Activated T-cell treated with anti-CD3 and anti-CD28 coated beads for 48 hours (primary cell): ENCODE data around the gene INPP4B.
"Not testable (repeated sequence)": the region's sequence is repeated elsewhere in the genome, so short reads cannot be mapped to it uniquely, and the experiment has no call there.

ENCODE experiments used
- DNase-seq: peaks from one replicate; pipeline ENCODE4 v3.0.0-alpha.2; 2020; ENCODE audit warnings: low read depth

The INPP4B gene

DNA sequence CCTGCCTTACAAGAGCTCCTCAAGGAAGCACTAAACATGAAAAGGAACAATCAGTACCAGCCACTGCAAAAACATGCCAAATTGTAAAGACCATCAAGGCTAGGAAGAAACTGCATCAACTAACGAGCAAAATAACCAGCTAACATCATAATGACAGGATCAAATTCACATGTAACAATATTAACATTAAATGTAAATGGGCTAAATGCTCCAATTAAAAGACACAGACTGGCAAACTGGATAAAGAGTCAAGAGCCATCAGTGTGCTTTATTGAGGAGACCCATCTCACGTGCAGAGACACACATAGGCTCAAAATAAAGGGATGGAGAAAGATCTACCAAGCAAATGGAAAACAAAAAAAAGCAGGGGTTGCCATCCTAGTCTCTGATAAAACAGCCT is 777.8 kb downstream of the INPP4B start:
- not testable (repeated sequence) for DNase-seq

DNA sequence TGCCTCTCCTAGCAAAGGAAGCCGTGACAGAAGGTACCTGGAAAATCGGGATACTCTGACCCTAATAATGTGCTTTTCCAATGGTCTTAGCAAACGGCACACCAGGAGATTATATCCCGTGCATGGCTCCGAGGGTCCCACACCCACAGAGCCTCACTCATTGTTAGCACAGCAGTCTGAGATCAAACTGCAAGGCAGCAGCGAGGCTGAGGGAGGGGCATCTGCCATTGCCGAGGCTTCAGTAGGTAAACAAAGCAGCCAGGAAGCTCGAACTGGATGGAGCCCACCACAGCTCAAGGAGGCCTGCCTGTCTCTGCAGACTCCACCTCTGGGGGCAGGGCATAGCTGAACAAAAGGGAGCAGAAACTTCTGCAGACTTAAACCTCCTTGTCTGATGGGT is 779.5 kb downstream of the INPP4B start:
- DNase-seq: not testable (repeated sequence)

DNA sequence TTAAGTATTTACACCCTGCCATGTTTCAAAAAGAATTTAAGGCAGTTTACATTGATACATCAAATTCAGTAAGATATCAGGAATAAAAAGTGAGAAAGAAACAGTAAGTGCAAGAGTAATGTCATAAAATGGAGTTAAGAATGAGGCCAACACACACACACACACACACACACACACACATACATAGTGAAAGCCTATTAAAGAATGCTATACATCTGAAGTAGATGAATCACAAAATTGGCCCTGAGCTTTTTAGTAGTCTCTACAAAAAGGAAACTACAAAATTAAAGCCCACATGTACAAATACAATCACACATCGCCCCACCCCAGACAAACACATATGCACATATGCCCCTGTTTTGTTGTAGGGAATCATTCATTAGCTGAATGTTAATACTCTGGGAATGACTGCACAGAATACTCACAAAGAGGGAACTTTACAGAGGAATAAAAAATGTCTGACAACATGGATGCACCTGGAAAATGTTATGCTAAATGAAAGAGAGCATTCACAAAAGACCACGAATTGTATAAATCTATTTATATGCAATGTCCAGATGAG is 780.9 kb downstream of the INPP4B start:
- DNase-seq: no peak

DNA sequence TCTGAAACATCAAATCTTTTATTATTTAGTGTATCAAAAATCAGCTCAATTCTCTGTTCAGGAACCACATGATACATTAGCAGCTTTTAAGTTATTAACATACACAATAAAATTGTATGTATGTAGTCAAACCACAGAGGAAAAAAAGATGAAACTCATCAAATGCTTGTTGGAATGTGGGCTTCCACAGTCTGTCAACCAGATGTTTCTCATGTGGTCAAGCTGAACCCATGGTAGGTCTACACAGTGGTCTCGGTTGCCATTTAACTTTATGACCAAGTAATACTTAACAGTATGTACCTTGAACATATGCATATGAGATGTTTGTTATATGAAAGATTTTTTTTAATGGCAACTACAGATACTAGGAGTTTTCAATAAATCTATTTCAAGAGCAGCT is 781.9 kb downstream of the INPP4B start:
- DNase-seq: no peak

DNA sequence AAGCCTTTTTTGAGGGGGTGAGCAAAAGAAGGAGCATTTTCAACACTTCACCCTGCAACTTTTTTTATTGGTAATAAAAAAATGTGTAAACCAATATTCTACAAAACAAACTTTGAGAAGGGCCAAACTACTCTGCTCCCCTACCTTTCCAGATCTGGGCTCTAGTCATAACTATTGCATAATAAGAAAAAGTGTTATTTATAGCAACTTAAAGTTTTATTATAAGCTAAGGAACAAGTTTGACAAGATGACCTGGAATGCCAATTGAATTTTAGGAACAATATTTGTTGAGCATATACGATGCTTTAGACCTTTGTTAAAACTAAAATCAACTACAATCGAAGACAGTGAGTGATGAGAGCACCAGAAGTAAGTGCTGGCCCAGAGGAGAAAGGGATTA is 800.1 kb downstream of the INPP4B start:
- no peak for DNase-seq

DNA sequence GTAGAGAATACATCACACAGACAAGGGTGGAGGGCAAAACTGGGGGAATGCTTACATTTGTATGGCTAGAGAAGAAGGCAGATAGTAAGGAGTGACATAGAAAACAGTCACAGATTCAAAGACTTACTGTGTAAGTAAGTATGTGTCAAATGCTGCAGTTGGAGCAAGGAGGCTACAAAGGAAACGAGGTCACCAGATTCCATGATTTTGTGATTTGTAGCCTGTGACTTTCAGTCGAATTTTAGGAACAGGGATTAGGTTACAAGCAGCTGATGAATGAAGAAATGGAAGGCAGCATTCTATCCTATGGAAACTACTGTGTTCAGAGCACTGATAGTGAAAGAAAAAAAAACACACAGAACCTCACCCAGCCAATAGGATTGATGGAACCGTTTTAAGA is 801.8 kb downstream of the INPP4B start:
- DNase-seq: no peak

DNA sequence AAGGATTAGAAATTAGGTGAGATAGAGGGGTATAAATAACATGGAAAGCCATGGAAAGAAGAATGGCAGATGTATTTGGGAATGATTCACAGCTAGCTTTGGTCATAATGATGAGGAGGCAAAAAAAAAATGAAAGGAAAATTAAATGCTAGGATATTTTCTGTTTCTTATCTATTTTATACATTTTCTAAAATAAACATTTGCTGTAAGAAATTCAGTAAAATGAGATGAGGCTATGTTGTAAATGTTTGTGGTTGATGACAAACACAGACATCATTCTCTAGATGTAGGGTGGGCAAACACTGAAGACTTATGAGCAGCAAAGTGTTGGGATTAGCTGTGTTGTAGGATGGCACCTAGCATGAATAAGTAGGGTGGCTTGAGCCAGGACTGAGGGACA is 802.6 kb downstream of the INPP4B start:
- DNase-seq: no peak

DNA sequence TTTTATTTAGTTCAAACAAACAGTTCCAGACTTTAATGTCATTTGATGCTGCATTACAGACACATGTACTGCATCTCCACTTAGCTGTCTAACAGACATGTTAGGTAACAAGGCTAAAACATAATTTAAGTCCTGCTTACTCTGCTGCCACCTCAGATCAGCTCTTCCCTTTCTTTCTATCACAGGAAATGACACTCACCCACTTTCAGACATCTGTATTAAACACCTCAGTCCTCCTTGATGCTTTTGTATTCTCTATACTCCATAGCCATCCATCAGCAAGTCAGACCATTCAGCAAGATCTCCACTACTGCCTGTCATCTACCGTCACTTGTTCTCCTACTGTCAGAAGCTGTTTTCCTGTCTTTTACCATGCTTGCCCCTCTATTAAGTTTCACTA is 804.3 kb downstream of the INPP4B start:
- DNase-seq: no peak

DNA sequence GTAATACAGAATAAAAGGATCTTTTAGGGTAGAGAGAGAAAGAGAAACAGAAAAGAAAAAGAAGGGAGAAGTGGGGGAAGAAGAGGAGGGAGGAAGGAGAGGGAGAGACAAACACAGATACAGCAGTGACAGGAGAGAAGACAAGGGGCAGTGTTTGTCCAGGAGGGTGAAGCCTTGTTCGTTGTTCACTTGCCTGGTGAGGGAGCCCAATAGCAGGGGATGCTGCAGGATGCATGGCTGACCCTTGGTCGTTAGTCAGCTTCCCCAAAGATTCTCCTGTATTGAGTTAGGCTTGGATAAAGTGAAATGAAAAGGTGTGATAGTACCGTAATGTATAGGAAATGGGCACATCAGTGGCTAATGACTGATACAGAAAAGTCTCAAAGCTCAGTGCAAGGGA is 806.1 kb downstream of the INPP4B start:
- no peak for DNase-seq

DNA sequence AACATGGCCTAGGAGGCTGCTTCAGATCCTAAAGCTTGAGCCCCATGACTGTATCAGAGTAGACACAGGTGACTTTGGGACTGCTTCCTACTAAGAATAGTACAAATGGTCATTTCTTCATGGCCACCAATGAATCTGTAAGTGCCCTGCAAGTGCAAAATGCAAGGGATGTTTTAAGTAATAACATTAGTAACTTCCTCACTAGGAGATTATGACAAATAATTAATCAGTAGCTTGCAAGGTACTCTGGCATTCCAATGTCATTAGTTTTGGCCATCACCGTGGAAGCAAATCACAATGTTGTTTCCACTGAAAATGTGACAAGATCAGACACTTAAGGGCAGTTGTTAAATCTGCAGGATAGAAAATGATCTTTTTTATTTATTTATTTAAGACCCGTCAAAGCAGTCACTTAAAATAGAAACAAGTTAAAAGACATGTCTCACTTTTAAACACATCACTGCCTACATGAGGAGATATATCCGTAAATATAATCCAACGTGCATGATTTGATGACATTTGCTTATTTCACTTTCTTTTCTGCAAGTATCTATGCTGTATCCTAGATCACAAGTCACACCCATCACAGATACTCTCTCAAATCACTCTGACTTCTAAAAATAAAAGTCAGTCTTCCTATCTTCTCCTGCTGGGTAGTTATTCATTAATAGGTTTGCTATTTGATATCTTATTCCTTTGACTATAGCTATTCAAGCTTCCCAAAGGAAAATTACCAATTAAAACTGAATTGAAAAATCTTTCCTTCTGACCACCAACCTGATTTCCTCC is 809.1 kb downstream of the INPP4B start:
- DNase-seq: no peak

DNA sequence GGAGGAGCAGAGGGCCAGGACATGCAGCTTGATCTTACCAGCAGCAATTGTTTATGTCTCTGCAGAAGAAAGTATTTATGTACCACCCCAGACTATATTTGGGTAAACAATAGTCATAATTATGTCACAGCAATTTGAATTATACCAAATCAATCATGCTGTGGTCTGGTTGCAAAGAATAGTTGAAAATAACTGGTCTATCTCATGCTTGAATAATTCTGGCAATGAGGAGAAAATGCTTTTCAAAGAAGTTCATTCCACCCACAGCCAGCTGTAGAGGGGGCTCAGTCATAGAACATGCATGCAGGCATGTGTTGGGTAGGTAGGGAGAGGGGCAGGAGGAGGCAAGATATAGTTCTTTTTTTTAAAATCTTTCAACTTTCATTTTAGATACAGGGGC is 810.5 kb downstream of the INPP4B start:
- DNase-seq: no peak

DNA sequence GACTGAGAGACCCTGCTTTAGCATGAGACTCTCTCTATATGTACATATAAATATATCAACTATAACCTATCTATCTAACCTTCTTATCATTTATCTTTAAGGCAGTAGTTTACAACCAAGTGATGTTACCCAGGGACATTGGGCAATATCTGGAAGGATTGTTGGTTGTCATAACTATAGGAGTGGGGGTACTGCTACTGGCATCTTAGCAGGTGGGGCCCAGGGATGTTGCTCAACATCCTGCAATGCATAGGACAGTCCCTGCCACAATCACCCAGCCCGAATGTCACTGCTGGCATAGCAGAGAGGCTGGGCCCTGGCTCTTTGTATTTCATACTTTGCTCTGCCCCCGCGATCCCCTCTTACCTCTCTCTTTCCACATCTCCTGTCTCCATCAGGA is 812.0 kb downstream of the INPP4B start:
- DNase-seq: no peak

DNA sequence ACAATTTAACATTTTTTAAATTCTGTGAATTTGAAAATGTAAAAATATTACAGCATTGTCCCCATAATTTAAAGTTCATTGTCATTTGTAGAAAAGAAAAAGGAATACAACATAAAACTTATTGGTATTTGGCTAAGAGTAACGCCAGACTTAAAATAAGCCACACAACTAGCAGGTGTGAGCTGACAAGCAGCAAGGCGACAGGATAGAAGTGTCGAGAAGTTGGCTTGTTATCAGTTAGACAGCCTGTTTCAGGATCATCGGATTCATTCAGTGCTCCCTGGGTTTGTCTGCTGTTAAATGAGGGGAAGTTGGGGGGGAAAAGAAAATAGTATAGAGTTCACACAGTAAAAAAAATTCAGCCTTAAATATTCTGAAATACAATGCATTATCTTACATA is 816.1 kb downstream of the INPP4B start:
- no peak for DNase-seq

DNA sequence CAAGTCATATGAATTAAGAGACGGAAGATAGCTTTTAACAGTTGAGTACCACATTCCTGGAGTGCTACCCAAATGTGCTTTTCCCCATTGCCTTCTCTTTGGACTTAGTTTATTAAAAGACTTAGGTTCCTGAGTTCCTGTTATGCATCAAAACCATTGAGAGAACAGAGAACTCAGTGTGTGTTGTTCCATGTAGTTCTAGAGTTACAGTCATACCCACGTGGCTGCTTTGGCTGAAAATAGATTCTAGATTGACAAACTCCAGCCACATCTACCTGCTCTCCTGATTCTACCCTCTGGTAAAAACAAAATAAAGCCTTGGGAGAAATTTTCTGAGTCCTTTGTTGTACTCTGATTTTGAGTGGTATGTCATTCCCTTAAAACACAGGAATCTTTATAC is 824.3 kb downstream of the INPP4B start:
- DNase-seq: no peak

DNA sequence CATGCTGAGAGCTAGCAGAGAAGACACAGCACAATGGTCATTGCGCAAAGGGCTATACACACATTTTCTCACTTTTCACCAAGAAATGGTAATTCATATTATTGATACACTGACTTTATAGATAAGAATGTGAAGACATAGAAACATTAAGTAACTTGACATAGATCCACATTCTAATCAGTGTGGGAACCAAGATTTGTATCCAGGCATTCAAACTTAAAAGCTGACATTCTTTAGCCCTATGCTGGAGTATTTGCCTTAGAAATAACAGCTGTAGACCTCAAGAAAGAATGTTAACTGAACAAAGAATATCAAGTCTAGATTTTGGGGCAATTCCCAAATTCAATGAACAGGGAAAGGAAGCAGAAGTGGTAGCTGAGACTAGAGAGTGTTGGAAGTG is 824.9 kb downstream of the INPP4B start:
- DNase-seq: no peak

DNA sequence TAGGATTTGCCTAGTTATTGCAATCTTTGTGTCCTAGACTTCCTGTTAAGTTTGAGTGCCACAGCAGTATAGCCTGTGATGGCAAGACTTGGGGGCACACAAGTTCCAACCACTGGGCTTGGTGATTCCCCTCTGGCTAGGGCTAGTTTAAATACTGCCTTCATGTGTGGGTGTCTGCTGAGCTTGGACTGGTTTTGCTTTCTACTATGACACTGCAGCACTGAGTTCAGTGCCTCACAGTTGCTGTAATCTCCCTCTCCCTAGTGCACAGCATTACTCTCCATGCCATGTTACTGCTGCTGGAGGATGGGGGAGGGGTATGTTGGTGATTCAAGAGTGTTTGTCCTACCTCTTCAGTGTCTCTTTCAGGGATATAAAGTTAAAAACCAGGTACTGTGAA is 830.1 kb downstream of the INPP4B start:
- no peak for DNase-seq

DNA sequence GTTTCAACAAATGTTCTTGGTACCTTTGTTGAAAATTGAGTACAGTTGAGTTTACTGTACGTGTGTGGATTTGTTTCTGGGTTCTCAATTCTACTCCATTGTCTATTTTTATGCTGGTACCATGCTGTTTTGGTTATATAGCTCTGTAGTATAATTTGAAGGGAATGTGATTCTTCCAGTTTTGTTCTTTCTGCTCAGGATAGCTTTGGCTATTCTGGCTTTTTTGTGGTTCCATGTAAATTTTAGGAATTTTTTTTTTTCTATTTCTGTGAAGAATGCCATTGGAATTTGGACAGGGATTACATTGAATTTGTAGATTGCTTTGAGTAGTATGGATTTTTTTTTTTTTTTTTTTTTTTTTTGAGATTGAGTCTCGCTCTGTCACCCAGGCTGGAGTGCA is 836.4 kb downstream of the INPP4B start:
- DNase-seq: no peak

DNA sequence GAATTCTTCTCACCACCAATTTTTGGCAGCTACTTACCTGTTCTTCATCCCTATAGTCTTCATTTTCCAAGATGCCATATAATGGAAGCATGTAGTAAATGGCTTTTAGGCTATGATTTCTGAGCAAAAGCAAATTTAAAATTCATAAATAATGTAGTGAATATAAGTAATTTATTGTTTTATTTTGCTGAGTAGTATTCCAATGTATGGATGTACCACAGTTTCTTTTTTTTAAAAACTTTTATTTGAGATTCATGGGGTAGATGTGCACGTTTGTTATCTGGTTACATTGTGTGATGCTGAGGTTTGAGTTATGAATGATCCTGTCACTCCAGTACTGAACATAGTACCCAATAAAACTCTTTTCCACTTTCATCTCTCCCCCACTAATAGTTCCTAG is 840.6 kb downstream of the INPP4B start:
- DNase-seq: no peak

DNA sequence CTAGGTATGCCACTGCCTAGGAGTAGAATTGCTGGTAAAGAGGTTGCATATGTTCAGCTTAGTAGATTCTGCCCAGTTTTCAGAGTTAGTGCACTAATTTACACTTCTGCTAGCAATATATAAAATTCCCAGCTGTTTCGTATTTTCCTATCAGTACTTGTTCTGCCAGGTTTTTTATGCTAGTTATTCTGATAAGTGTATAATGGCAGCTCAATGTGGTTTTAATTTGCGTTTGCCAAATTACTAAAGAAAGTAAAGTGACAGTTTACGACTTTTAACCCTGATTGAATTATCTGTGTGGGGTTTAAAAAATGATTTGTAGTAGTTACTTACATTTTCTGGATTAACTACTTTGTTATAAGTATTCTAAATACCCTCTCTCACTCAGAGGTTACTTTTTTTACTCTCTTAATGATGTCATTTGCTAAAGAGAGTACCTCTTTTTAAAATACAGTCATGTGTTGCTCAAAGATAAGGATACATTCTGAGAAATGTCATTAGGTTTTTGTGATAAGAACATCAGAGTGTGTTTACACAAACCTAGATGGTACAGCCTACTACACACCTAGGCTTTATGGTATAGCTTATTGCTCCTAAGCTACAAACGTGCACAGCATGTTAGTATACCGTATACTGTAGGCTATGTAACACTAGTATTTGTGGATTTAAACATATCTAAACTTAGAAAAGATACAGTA is 846.5 kb downstream of the INPP4B start:
- DNase-seq: no peak

DNA sequence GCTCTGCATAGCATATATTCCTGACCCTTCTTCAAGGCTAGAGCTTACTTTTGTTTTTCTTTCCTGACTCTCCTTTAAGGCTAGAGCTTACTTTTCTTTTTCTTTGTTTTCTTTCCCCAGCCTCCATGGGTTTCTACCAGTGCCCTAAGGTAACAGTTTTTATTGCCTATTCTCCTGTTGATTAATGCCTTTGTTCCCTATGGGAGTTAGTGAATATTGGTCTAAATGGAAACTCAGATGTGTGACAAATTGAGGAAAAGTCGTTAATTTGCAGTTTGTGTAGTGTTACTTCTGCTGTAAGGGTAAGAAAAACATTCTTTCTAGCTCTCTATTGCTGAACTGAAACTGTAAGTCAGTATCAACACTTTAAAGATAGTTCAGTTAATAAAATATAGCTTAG is 851.0 kb downstream of the INPP4B start:
- no peak for DNase-seq

DNA sequence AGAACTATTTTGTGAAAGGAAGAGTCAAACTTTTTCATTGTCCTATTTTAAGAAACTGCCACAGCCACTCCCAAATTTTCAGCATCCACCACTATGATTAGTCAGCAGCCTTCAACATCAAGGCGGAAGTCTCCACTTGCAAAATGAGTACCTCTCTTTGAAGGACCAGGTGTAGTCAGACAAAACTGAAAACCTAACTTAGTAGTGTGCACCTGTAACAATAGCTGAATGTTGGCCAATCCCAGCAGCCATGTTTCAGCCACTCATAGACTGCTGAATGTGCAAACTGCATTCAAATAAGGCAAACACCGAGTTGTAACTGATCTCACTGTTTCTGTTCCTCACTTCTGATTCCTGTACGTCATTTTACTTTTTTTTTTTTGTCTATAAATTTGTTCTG is 868.7 kb downstream of the INPP4B start:
- no peak for DNase-seq
